HCT116 (cell line): Measurements from ENCODE around the gene CREB3L1. TPM values are rescaled to one million over a fixed set of nuclear protein-coding genes. Genes with fewer than 3 reads are reported as not detected.

ENCODE experiments used
- ATAC-seq: fragments of 200-7000 bp; cut with Tn5 transposase; 2 replicates; pipeline ENCODE4 v1.9.1; 2020; ENCODE audit warnings: mild to moderate bottlenecking, moderate library complexity
- BruUV-seq: library from RNA; stranded (reverse); fragments of 400-500 nt; replicated peaks from 2 replicates; lab custom pipeline; 2021; lab: Mats Ljungman, UMichigan
- CTCF ChIA-PET: fragments of 300-600 bp; sonication (Branson Sonifier 250); formaldehyde crosslinking; loops from one replicate; lab custom pipeline; 2021; ENCODE audit warnings: antibody characterized with exemption; lab: Charles Lee
- POLR2A ChIA-PET: fragments of 300-600, 350-600 bp; sonication (Branson Sonifier 250); formaldehyde crosslinking; loops from one replicate; lab custom pipeline; 2021; ENCODE audit warnings: antibody characterized with exemption; lab: Charles Lee
- RAD21 ChIA-PET, 2 experiments: fragments of 300-600 bp; sonication (Branson Sonifier 250); formaldehyde crosslinking; loops; one replicate each; lab custom pipeline; 2023; ENCODE audit warnings: low total read pairs in 2 of 2; ENCODE audit not compliant: uncharacterized antibody in 2 of 2, unreplicated experiment in 2 of 2, low non-redundant PET in 1 of 2; lab: Charles Lee
- DNase-seq: peaks from one replicate; pipeline ENCODE4 v3.0.0-alpha.2; 2010; ENCODE audit warnings: low read depth, low spot score
- H2AFZ ChIP-seq: fragments of 200-600 bp; shearing (Covaris generic), sonication (generic); 2 replicates; pipeline ENCODE4 v1.6.1; 2017; ENCODE audit warnings: low read depth, mixed run types, mixed read lengths, antibody characterized with exemption, low read length; ENCODE audit not compliant: poor library complexity, severe bottlenecking
- H3K27ac ChIP-seq: 2 replicates; pipeline ENCODE4 v1.5.1; 2012; ENCODE audit warnings: low read depth, low read length
- H3K27me3 ChIP-seq: fragments of 200-600 bp; sonication (generic); 2 replicates; pipeline ENCODE4 v1.6.1; 2016; ENCODE audit warnings: mixed run types, low read length, mixed read lengths; ENCODE audit not compliant: insufficient read depth
- H3K36me3 ChIP-seq, 2 experiments: fragments of 200-500 bp in 1 of 2; fragments of 200-600 bp in 1 of 2; sonication (Bioruptor generic) in 1 of 2; sonication (generic) in 1 of 2; 2 replicates each; pipeline versions ENCODE4 v1.5.1 to v1.6.1; 2014 to 2016; ENCODE audit warnings: low read length in 2 of 2, inconsistent platforms in 1 of 2, mixed read lengths in 1 of 2, mixed run types in 1 of 2; ENCODE audit not compliant: insufficient read depth in 2 of 2, control insufficient read depth in 1 of 2
- H3K4me1 ChIP-seq, 2 experiments: fragments of 200-600 bp in 1 of 2; sonication (generic) in 1 of 2; 2 replicates each; pipeline versions ENCODE4 v1.5.1 to v1.6.1; 2012 to 2017; ENCODE audit warnings: low read length in 2 of 2, inconsistent platforms in 1 of 2, mild to moderate bottlenecking in 1 of 2, mixed read lengths in 1 of 2, mixed run types in 1 of 2, moderate library complexity in 1 of 2; ENCODE audit not compliant: insufficient read depth in 2 of 2, control insufficient read depth in 1 of 2
- H3K4me2 ChIP-seq: fragments of 200-600 bp; sonication (generic); 2 replicates; pipeline ENCODE4 v1.6.1; 2017; ENCODE audit warnings: mixed run types, low read length, mixed read lengths
- H3K4me3 ChIP-seq, 2 experiments: fragments of 200-600 bp in 1 of 2; sonication (generic) in 1 of 2; replicated peaks in 1 of 2; 2 replicates each; pipeline ENCODE4 v1.5.1; 2011 to 2016; ENCODE audit warnings: low read length in 2 of 2, control low read depth in 1 of 2, low read depth in 1 of 2, mild to moderate bottlenecking in 1 of 2, mixed read lengths in 1 of 2, mixed run types in 1 of 2
- H3K79me2 ChIP-seq: fragments of 200-600 bp; sonication (generic); 2 replicates; pipeline ENCODE4 v1.6.1; 2017; ENCODE audit warnings: mild to moderate bottlenecking, mixed run types, low read length, moderate library complexity, mixed read lengths; ENCODE audit not compliant: insufficient read depth
- H3K9ac ChIP-seq: fragments of 200-600 bp; sonication (generic); 2 replicates; pipeline ENCODE4 v1.6.1; 2016; ENCODE audit warnings: low read length, mixed read lengths
- H3K9me2 ChIP-seq: fragments of 200-600 bp; sonication (generic), shearing (Covaris generic); 2 replicates; pipeline ENCODE4 v1.6.1; 2017; ENCODE audit warnings: mixed run types, mild to moderate bottlenecking, moderate library complexity; ENCODE audit not compliant: insufficient read depth
- H3K9me3 ChIP-seq, 2 experiments: fragments of 200-500 bp in 1 of 2; fragments of 200-600 bp in 1 of 2; sonication (Bioruptor generic) in 1 of 2; sonication (generic) in 1 of 2; 2 replicates each; pipeline ENCODE4 v1.6.1; 2014 to 2017; ENCODE audit warnings: low read length in 2 of 2, mixed read lengths in 2 of 2, inconsistent platforms in 1 of 2, low read depth in 1 of 2, mild to moderate bottlenecking in 1 of 2, mixed run types in 1 of 2, moderate library complexity in 1 of 2; ENCODE audit not compliant: control insufficient read depth in 1 of 2, insufficient read depth in 1 of 2
- H4K20me1 ChIP-seq: fragments of 200-600 bp; sonication (generic), shearing (Covaris generic); 2 replicates; pipeline ENCODE4 v1.6.1; 2017; ENCODE audit warnings: mixed run types, mild to moderate bottlenecking, moderate library complexity; ENCODE audit not compliant: insufficient read depth
- ATF3 ChIP-seq: IDR thresholded peaks from 2 replicates; pipeline ENCODE4 v1.6.1; 2012
- CBX3 ChIP-seq: IDR thresholded peaks from 2 replicates; pipeline ENCODE4 v1.6.1; 2012; ENCODE audit warnings: low read depth
- CTCF ChIP-seq, 3 experiments: fragments of 200-600 bp in 1 of 3; sonication (generic) in 1 of 3; IDR thresholded peaks in 2 of 3; conservative IDR thresholded peaks in 1 of 3; 2 replicates each; pipeline ENCODE4 v1.5.1; 2012 to 2017; ENCODE audit warnings: low read depth in 2 of 3, low read length in 2 of 3, antibody characterized with exemption in 1 of 3, borderline replicate concordance in 1 of 3, control low read depth in 1 of 3, mild to moderate bottlenecking in 1 of 3, mixed read lengths in 1 of 3, mixed run types in 1 of 3, moderate library complexity in 1 of 3; ENCODE audit not compliant: insufficient read depth in 1 of 3
- EGR1 ChIP-seq: IDR thresholded peaks from 2 replicates; pipeline ENCODE4 v1.6.1; 2012; ENCODE audit warnings: low read depth
- EZH2 ChIP-seq: fragments of 200-600 bp; sonication (generic); IDR thresholded peaks from 2 replicates; pipeline ENCODE4 v1.6.1; 2017; ENCODE audit warnings: antibody characterized with exemption, mixed run types
- JUND ChIP-seq: IDR thresholded peaks from 2 replicates; pipeline ENCODE4 v1.6.1; 2012
- MAX ChIP-seq: IDR thresholded peaks from 2 replicates; pipeline ENCODE4 v1.6.1; 2012
- POLR2A ChIP-seq: IDR thresholded peaks from 2 replicates; pipeline ENCODE4 v1.7.0; 2011; ENCODE audit warnings: borderline replicate concordance; ENCODE audit not compliant: insufficient read depth, insufficient read length; ENCODE audit errors: extremely low read depth
- POLR2AphosphoS5 ChIP-seq: IDR thresholded peaks from 2 replicates; pipeline ENCODE4 v1.6.1; 2011; ENCODE audit warnings: mild to moderate bottlenecking, low read depth, low read length, moderate library complexity
- RAD21 ChIP-seq: IDR thresholded peaks from 2 replicates; pipeline ENCODE4 v1.6.1; 2012; ENCODE audit warnings: low read depth, mild to moderate bottlenecking
- SIN3A ChIP-seq: IDR thresholded peaks from 2 replicates; pipeline ENCODE4 v1.6.1; 2012; ENCODE audit warnings: low read depth
- TCF7L2 ChIP-seq: IDR thresholded peaks from 2 replicates; pipeline ENCODE4 v1.7.0; 2011; ENCODE audit warnings: borderline replicate concordance, inconsistent platforms; ENCODE audit not compliant: insufficient read depth, insufficient read length; ENCODE audit errors: extremely low read depth
- intact Hi-C: fragments of 100-400 bp; cut with micrococcal nuclease; formaldehyde crosslinking; loops from 2 replicates; pipeline ENCODE4 v1.10.0; 2022
- total RNA-seq: library from RNA; stranded (reverse); gene quantifications from one replicate; pipeline ENCODE4 v1.2.1, GENCODE V29; 2021; ENCODE audit not compliant: unreplicated experiment

Gene CREB3L1
- total RNA-seq, 1 experiment from 2014 or later: 0.37 TPM

- no peak for TF ChIP-seq ATF3
- no peak for TF ChIP-seq CBX3
Measured at GRCh38 chr11:46264976-46265375, 12.5 kb upstream of the CREB3L1 start (continued).

GRCh38 chr11:46265764-46266163 lies 11.7 kb upstream of the CREB3L1 start:
- CTCF ChIA-PET: no interaction called here
- ATAC-seq: no peak
- H3K9ac ChIP-seq: no peak overlapping the region

More at GRCh38 chr11:46265764-46266163, 11.7 kb upstream of the CREB3L1 start:
- H2AFZ ChIP-seq: no peak overlapping the region
- POLR2A ChIA-PET: no interaction called here
- H4K20me1 ChIP-seq: no peaks in the 10 kb centered on the region
- H3K9me3 ChIP-seq: no peaks in the 10 kb centered on the region
- H3K4me3 ChIP-seq: no peak overlapping the region
- H3K9me2 ChIP-seq: no peaks in the 10 kb centered on the region
- H3K36me3 ChIP-seq: no peaks in the 10 kb centered on the region
- DNase-seq: no peak
- no peaks in the 10 kb centered on the region for H3K27me3 ChIP-seq
- no peaks in the 10 kb centered on the region for H3K79me2 ChIP-seq
- intact Hi-C loops: no loop called here
- no peaks in the 10 kb centered on the region for H3K4me1 ChIP-seq
- no peak for TF ChIP-seq EZH2
- TF ChIP-seq JUND: no peak
- no peak for TF ChIP-seq SIN3A
- TF ChIP-seq POLR2A: no peak
- TF ChIP-seq TCF7L2: no peak
- TF ChIP-seq CTCF (IDR thresholded peaks at IDR 0.05 in 2 of 3, conservative IDR thresholded peaks at IDR 0.05 in 1 of 3; ENCODE audit: borderline replicate concordance in 1 of 3, insufficient read depth in 1 of 3, low read depth in 2 of 3, low read length in 2 of 3): no peak
- TF ChIP-seq POLR2AphosphoS5: no peak
- no peak for TF ChIP-seq ATF3
- TF ChIP-seq EGR1: no peak
- TF ChIP-seq RAD21: no peak
- TF ChIP-seq MAX: no peak
- H3K4me2 ChIP-seq: no peak overlapping the region
- RAD21 ChIA-PET: no interaction called here
- H3K27ac ChIP-seq: no peak overlapping the region
- BruUV-seq: no TSS peak
